ENCODE results near the gene EEIG1.

Gene EEIG1

DNA sequence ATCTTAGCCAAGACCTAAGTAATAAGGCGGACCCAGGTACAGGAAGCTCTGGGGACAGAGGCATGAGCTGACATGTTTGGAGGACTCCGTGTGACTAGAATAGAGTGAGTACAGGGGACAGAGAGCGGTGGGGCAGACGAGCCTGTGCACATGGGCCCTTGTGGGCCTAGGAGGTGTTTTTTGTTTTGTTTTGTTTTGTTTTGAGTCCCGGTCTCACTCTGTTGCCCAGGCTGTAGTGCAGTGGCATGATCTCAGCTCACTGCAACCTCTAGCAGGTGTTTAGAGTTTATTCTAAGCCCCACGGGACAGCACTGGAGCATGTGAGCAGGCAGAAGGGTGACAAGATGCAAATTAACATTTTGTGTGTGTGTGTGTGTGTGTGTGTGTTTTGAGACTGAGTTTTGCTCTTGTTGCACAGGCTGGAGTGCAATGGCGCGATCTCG, 3.1 kb upstream of the EEIG1 start:
- no peak overlapping the region for H3K4me3 ChIP-seq (ENCODE audit: low read depth, low read length)
- DNase-seq (ENCODE audit: low read depth, low spot score) = no peak
- ChIA-PET POLR2A (no interaction called here), CTCF (interaction anchor here (1.1 kb wide), 1 partner anchor 40 kb away, joined by 4 read pairs; no protein-coding TSS in a partner anchor)
- no peak for TF ChIP-seq CTCF (IDR thresholded peaks at IDR 0.05; ENCODE audit: insufficient read depth, low read length, missing control alignments)

- no peak for DNase-seq (ENCODE audit: low read depth, low spot score)
- no peak for TF ChIP-seq CTCF (IDR thresholded peaks at IDR 0.05; ENCODE audit: insufficient read depth, low read length, missing control alignments)
- ChIA-PET CTCF (interaction anchor here (1.1 to 5.8 kb wide), 3 partner anchors 19 to 40 kb away, joined by 3 to 43 read pairs (median 4); no protein-coding TSS in a partner anchor), POLR2A (no interaction called here)
- H3K4me3 ChIP-seq (ENCODE audit: low read depth, low read length) = no peak overlapping the region
These were observed 2.1 kb upstream of the EEIG1 start for GRCh38 chr9:127982912-127983311.

DNA sequence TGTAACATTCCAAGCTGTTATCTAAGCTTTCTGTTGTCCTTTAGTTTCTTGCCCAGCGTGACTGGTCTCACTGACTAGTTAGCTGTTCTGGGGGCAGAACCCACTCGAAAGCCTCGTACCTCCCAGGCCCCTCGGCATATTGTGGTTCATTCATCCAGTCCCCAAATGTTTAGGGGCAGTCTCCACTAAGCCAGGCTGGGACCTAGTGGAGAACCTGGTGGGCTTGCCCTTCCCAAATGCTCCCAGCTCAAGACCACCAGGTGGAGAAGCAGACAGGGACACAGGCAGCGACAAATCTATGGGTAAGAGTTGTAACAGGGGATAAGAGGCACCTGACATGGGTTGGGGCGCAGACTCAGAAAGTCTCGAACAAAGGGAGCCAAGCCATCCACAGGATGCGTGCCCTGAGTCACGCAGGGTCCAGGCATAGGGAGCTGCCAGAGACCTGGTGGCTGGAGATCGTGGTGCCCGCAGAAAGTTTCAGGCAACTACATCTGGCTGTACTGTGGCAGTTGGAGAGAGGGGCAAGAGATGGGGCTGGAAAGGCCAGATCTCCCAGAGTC, 851 bp upstream of the EEIG1 start:
- POLR2A ChIA-PET = interaction anchor here (0.6 to 1.1 kb wide), 2 partner anchors 49 to 132 kb away, joined by 3 read pairs; no protein-coding TSS in a partner anchor
- CTCF ChIA-PET = interaction anchor here (0.6 to 5.8 kb wide), 7 partner anchors 20 to 136 kb away, joined by 3 to 43 read pairs (median 5); no protein-coding TSS in a partner anchor
- H3K4me3 ChIP-seq (ENCODE audit: low read depth, low read length) = peak overlapping the region; percentile 59
- DNase-seq (ENCODE audit: low read depth, low spot score) = no peak
- TF ChIP-seq CTCF (IDR thresholded peaks at IDR 0.05; ENCODE audit: insufficient read depth, low read length, missing control alignments) = no peak

GRCh38 chr9:127980060-127980705, 606 bp downstream of the EEIG1 start:
- POLR2A ChIA-PET = interaction anchor here (0.7 to 1.9 kb wide), 7 partner anchors 9 to 118 kb away, joined by 3 to 6 read pairs (median 4); partner anchors contain the start of genes NAIF1 and SLC25A25
- no peak for DNase-seq (ENCODE audit: low read depth, low spot score)
- H3K4me3 ChIP-seq (ENCODE audit: low read depth, low read length) = peak overlapping the region; percentile 76
- no peak for TF ChIP-seq CTCF (IDR thresholded peaks at IDR 0.05; ENCODE audit: insufficient read depth, low read length, missing control alignments)
- CTCF ChIA-PET = interaction anchor here (1.0 to 5.8 kb wide), 8 partner anchors 11 to 138 kb away, joined by 3 to 43 read pairs (median 5); no protein-coding TSS in a partner anchor

DNA sequence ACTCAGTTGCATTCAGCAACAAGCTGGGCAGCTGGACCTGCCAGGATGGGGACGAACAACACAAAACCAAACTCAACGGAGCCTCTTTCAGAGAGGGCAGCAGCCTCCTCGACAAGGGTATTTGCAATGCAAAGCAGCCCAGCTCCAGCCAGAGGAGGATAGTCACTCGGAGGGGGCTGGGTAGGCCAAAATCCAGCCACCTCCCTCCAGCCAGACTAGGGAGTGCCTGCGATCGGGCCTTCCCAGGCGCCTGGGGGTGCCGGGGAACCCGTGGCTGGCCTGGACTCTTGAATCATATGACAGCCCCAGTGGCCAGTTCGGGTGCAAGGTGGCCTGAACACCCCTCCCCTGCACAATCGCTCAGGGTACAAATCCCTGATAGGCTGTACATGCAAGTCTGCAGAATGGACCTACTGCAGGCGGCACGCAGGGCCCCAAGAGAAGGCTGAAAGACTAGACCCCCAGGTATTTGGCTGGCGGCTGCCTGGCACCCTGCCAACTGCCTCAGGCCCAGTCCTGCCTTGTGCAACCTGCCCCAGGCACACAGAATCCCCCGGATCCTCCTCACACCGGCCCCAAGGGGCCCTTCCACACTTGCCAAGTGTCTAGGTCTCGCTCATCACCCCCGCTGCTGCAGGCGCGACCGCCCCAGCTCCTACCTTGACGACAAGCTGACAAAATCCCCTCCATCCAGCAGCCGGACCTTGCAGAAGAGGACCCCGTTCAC, 1.3 kb downstream of the EEIG1 start:
- CTCF ChIA-PET = interaction anchor here (1.0 to 5.8 kb wide), 7 partner anchors 12 to 139 kb away, joined by 3 to 43 read pairs (median 5); no protein-coding TSS in a partner anchor

More for the DNA sequence above, 1.3 kb downstream of the EEIG1 start:
- TF ChIP-seq CTCF (IDR thresholded peaks at IDR 0.05; ENCODE audit: insufficient read depth, low read length, missing control alignments) = no peak
- POLR2A ChIA-PET = interaction anchor here (1.0 to 1.9 kb wide), 4 partner anchors 22 to 119 kb away, joined by 3 to 6 read pairs (median 5); partner anchors contain the start of genes NAIF1 and SLC25A25
- peak overlapping the region; percentile 76 for H3K4me3 ChIP-seq (ENCODE audit: low read depth, low read length)
- no peak for DNase-seq (ENCODE audit: low read depth, low spot score)
